HepG2 (cell line): Measurements from ENCODE around the gene PDZD2. TPM values are rescaled to one million over a fixed set of nuclear protein-coding genes. Genes with fewer than 3 reads are reported as not detected.

ENCODE experiments used
- ATAC-seq: fragments of 200-7000 bp; cut with Tn5 transposase; 3 replicates; pipeline ENCODE4 v1.9.1; 2020; ENCODE audit warnings: mild to moderate bottlenecking, moderate library complexity
- BruUV-seq: library from RNA; stranded (reverse); fragments of 400-500 nt; replicated peaks from 2 replicates; lab custom pipeline; 2021; lab: Mats Ljungman, UMichigan
- CTCF ChIA-PET: fragments of 300-600 bp; formaldehyde crosslinking; extraction: SDS; loops from one replicate; lab custom pipeline; 2021; ENCODE audit warnings: low total read pairs, inconsistent platforms, low intra/inter-chr PET ratio; lab: Yijun Ruan, JAX
- POLR2A ChIA-PET: fragments of 350-600 bp; sonication (Branson Sonifier 250); formaldehyde crosslinking; loops from one replicate; lab custom pipeline; 2020; ENCODE audit warnings: antibody characterized with exemption, inconsistent platforms; lab: Yijun Ruan, JAX
- DNase-seq: peaks from one replicate; pipeline ENCODE4 v3.0.0-alpha.2; 2015; ENCODE audit warnings: low spot score
- FAIRE-seq: peaks from 3 replicates; lab custom pipeline; 2011; peaks lifted over from hg19 to GRCh38; lab: Jason Lieb, UNC
- H2AFZ ChIP-seq: one replicate; pipeline ENCODE4 v1.6.1; 2011; ENCODE audit warnings: low read length, inconsistent platforms
- H3K27ac ChIP-seq: fragments of 300-600 bp; 3 replicates; pipeline ENCODE4 v1.8.0; 2011; ENCODE audit warnings: mixed run types, mild to moderate bottlenecking, mixed read lengths, low read length, inconsistent platforms; ENCODE audit not compliant: insufficient read depth; ENCODE audit errors: extremely low read length
- H3K27me3 ChIP-seq, 2 experiments: fragments of 200-600 bp in 1 of 2; 2 replicates in 1 of 2; 3 replicates in 1 of 2; pipeline versions ENCODE4 v1.6.0 to v1.8.0; 2011; ENCODE audit warnings: low read length in 2 of 2, mild to moderate bottlenecking in 2 of 2, moderate library complexity in 2 of 2, inconsistent platforms in 1 of 2; ENCODE audit not compliant: insufficient read depth in 2 of 2, control insufficient read depth in 1 of 2
- H3K36me3 ChIP-seq, 2 experiments: fragments of 200-600 bp in 1 of 2; replicated peaks in 1 of 2; 2 replicates in 1 of 2; 3 replicates in 1 of 2; pipeline versions ENCODE4 v1.5.1 to v1.8.0; 2011; ENCODE audit warnings: low read length in 2 of 2, inconsistent platforms in 1 of 2; ENCODE audit not compliant: insufficient read depth in 2 of 2, control insufficient read depth in 1 of 2
- H3K4me1 ChIP-seq: 2 replicates; pipeline ENCODE4 v1.5.1; 2012; ENCODE audit warnings: low read length, inconsistent platforms; ENCODE audit not compliant: insufficient read depth
- H3K4me2 ChIP-seq: 2 replicates; pipeline ENCODE4 v1.6.0; 2011; ENCODE audit warnings: low read depth, low read length, inconsistent platforms
- H3K4me3 ChIP-seq, 3 experiments: fragments of 200-600 bp in 1 of 3; sonication (generic), shearing (Covaris generic) in 1 of 3; replicated peaks in 1 of 3; 2 replicates each; pipeline ENCODE4 v1.5.1; 2011 to 2016; ENCODE audit warnings: low read length in 3 of 3, inconsistent platforms in 2 of 3, low read depth in 2 of 3, mild to moderate bottlenecking in 2 of 3, control low read depth in 1 of 3, mixed read lengths in 1 of 3; ENCODE audit not compliant: insufficient read depth in 1 of 3
- H3K79me2 ChIP-seq: one replicate; pipeline ENCODE4 v1.6.1; 2011; ENCODE audit warnings: low read length, inconsistent platforms; ENCODE audit not compliant: insufficient read depth
- H3K9ac ChIP-seq: 2 replicates; pipeline ENCODE4 v1.6.0; 2011; ENCODE audit warnings: mild to moderate bottlenecking, low read depth, low read length, inconsistent platforms; ENCODE audit not compliant: insufficient read depth
- H3K9me3 ChIP-seq: 2 replicates; pipeline ENCODE4 v1.5.1; 2012; ENCODE audit warnings: mild to moderate bottlenecking, low read length
- H4K20me1 ChIP-seq: 2 replicates; pipeline ENCODE4 v1.6.0; 2011; ENCODE audit warnings: inconsistent platforms, mild to moderate bottlenecking, low read length, moderate library complexity; ENCODE audit not compliant: insufficient read depth
- ARID2 ChIP-seq: sonication (generic); formaldehyde crosslinking; IDR thresholded peaks from 2 replicates; pipeline ENCODE4 v1.8.1; 2022; ENCODE audit warnings: mild to moderate bottlenecking, missing genetic modification reagents, borderline replicate concordance
- ARNT2 ChIP-seq: sonication (generic); formaldehyde crosslinking; IDR thresholded peaks from 2 replicates; pipeline ENCODE4 v1.8.0; 2022; ENCODE audit warnings: mild to moderate bottlenecking, low read depth, missing genetic modification reagents, moderate library complexity
- DRAP1 ChIP-seq: IDR thresholded peaks from 2 replicates; pipeline ENCODE4 v1.6.1; 2016; ENCODE audit warnings: missing genetic modification reagents, missing compliant biosample characterization
- ETV6 ChIP-seq: sonication (generic); formaldehyde crosslinking; conservative IDR thresholded peaks from 2 replicates; pipeline ENCODE4 v1.4.0; 2020; ENCODE audit warnings: missing genetic modification reagents
- NONO ChIP-seq, 2 experiments: fragments of 450-650 bp in 1 of 2; sonication (generic) in 1 of 2; formaldehyde crosslinking in 1 of 2; IDR thresholded peaks in 1 of 2; conservative IDR thresholded peaks in 1 of 2; 2 replicates each; pipeline versions ENCODE4 v1.6.1 to v1.8.0; 2017 to 2022; ENCODE audit warnings: mild to moderate bottlenecking in 1 of 2, missing genetic modification reagents in 1 of 2, moderate library complexity in 1 of 2
- SIN3B ChIP-seq: fragments of 150-350 bp; IDR thresholded peaks from 2 replicates; pipeline ENCODE4 v1.6.1; 2014; ENCODE audit warnings: low read length
- SRSF9 ChIP-seq: fragments of 200-400 bp; formaldehyde crosslinking; IDR thresholded peaks from 2 replicates; pipeline ENCODE4 v1.6.1; 2018; ENCODE audit warnings: borderline replicate concordance, mild to moderate bottlenecking, low read depth, low read length; ENCODE audit not compliant: insufficient read depth, poor library complexity, severe bottlenecking
- STAT5B ChIP-seq: sonication (generic); formaldehyde crosslinking; IDR thresholded peaks from 2 replicates; pipeline ENCODE4 v1.4.0; 2020; ENCODE audit warnings: missing genetic modification reagents
- TP53 ChIP-seq: sonication (generic); formaldehyde crosslinking; conservative IDR thresholded peaks from 2 replicates; pipeline ENCODE4 v1.4.0; 2020; ENCODE audit warnings: missing genetic modification reagents
- ZHX1 ChIP-seq: sonication (generic); formaldehyde crosslinking; IDR thresholded peaks from 2 replicates; pipeline ENCODE4 v1.8.1; 2022; ENCODE audit warnings: low read depth, mild to moderate bottlenecking, missing genetic modification reagents
- ZNF143 ChIP-seq: sonication (generic); formaldehyde crosslinking; IDR thresholded peaks from 2 replicates; pipeline ENCODE4 v1.4.0; 2020; ENCODE audit warnings: missing genetic modification reagents
- ZNF431 ChIP-seq: sonication (generic); formaldehyde crosslinking; IDR thresholded peaks from 2 replicates; pipeline ENCODE4 v1.9.0; 2022; ENCODE audit warnings: missing genetic modification reagents, low read depth, mild to moderate bottlenecking, borderline replicate concordance
- ZNF468 ChIP-seq: sonication (generic); formaldehyde crosslinking; IDR thresholded peaks from 2 replicates; pipeline ENCODE4 v1.8.0; 2022; ENCODE audit warnings: mild to moderate bottlenecking, moderate library complexity, missing genetic modification reagents
- ZNF709 ChIP-seq: sonication (generic); formaldehyde crosslinking; IDR thresholded peaks from 2 replicates; pipeline ENCODE4 v1.5.0; 2020; ENCODE audit warnings: mild to moderate bottlenecking, missing genetic modification reagents
- WGBS: methylation state at CpG from one replicate; pipeline ENCODE4 v1.1.6; 2017; ENCODE audit warnings: low lambda C conversion rate; 5-methylcytosine and 5-hydroxymethylcytosine counted together
- in situ Hi-C: cut with HindIII; loops from 2 replicates; pipeline ENCODE4 v1.10.0; 2017; ENCODE audit warnings: low pct_unique_long_range_greater_than_20kb; ENCODE audit not compliant: extremely low pct_ligation_motif_present
- intact Hi-C: fragments of 100-400 bp; cut with micrococcal nuclease; formaldehyde crosslinking; loops from one replicate; pipeline ENCODE4 v1.10.0; 2022; ENCODE audit not compliant: unreplicated experiment
- polyA plus RNA-seq, 8 experiments: library from polyadenylated mRNA; depleted of rRNA in 3 of 8; stranded (reverse) in 7 of 8; unstranded in 1 of 8; fragments of >200 nt; fragmentation: Illumina TruSeq in 4 of 8; extraction: Trizol in 4 of 8; gene quantifications; 2 replicates each; pipeline versions ENCODE4 v1.2.1 to v1.2.3, GENCODE V29; 2011 to 2016; ENCODE audit warnings: low read depth in 4 of 8, missing spikeins in 1 of 8, mixed read lengths in 1 of 8; ENCODE audit not compliant: insufficient read depth in 1 of 8
- total RNA-seq, 5 experiments: library from RNA; depleted of rRNA; stranded (reverse); fragments of >200 nt; fragmentation: Illumina TruSeq; extraction: Trizol; gene quantifications; 2 replicates each; pipeline ENCODE4 v1.2.3, GENCODE V29; 2016; ENCODE audit warnings: low read depth in 1 of 5
- TF ChIP-seq, protein P1 (sequence below): IDR thresholded peaks from 2 replicates; pipeline ENCODE4 v1.4.0; 2020; ENCODE audit warnings: mild to moderate bottlenecking, missing genetic modification reagents

Gene PDZD2
- total and polyA plus RNA-seq, 2 of the 13 experiments (the other 11 are each of a cell fraction or from before 2014, with no cell fraction given) = 0.04 TPM; not detected in 1

- H3K27me3 ChIP-seq = peaks cover 1 to 46% of the 10 kb centered on the region in 2 experiments; a peak in 3 of 5 replicates
- ATAC-seq (no peak), DNase-seq (no peak), FAIRE-seq (no peak)
- H3K79me2 ChIP-seq = no peaks in the 10 kb centered on the region
- H3K4me1 ChIP-seq = no peaks in the 10 kb centered on the region
- WGBS = 10% methylated on average over 8 of the region's 8 CpGs
- no peaks in the 10 kb centered on the region for H3K36me3 ChIP-seq
- intact Hi-C loops (no loop called here), in situ Hi-C loops (no loop called here)
- H3K4me3 ChIP-seq = no peak overlapping the region
- CTCF ChIA-PET = no interaction called here
- no TSS peak for BruUV-seq
- no peak overlapping the region for H3K27ac ChIP-seq
- no peak overlapping the region for H2AFZ ChIP-seq
- no peaks in the 10 kb centered on the region for H4K20me1 ChIP-seq
- POLR2A ChIA-PET = no interaction called here
- no peaks in the 10 kb centered on the region for H3K9me3 ChIP-seq
- TF ChIP-seq ETV6 (CRISPR knock-in tag) (no peak), DRAP1 (CRISPR knock-in tag) (no peak), ZHX1 (CRISPR knock-in tag) (no peak), ZNF431 (CRISPR knock-in tag) (no peak), SIN3B (no peak), STAT5B (CRISPR knock-in tag) (no peak), SRSF9 (no peak), NONO (IDR thresholded peaks at IDR 0.05) (no peak), NONO (CRISPR knock-in tag; conservative IDR thresholded peaks at IDR 0.05) (no peak), ARNT2 (CRISPR knock-in tag) (no peak), ZNF468 (CRISPR knock-in tag) (no peak), TP53 (CRISPR knock-in tag) (no peak), ARID2 (CRISPR knock-in tag) (no peak), ZNF143 (no peak), ZNF709 (CRISPR knock-in tag) (no peak)
- TF ChIP-seq, protein P1, sequence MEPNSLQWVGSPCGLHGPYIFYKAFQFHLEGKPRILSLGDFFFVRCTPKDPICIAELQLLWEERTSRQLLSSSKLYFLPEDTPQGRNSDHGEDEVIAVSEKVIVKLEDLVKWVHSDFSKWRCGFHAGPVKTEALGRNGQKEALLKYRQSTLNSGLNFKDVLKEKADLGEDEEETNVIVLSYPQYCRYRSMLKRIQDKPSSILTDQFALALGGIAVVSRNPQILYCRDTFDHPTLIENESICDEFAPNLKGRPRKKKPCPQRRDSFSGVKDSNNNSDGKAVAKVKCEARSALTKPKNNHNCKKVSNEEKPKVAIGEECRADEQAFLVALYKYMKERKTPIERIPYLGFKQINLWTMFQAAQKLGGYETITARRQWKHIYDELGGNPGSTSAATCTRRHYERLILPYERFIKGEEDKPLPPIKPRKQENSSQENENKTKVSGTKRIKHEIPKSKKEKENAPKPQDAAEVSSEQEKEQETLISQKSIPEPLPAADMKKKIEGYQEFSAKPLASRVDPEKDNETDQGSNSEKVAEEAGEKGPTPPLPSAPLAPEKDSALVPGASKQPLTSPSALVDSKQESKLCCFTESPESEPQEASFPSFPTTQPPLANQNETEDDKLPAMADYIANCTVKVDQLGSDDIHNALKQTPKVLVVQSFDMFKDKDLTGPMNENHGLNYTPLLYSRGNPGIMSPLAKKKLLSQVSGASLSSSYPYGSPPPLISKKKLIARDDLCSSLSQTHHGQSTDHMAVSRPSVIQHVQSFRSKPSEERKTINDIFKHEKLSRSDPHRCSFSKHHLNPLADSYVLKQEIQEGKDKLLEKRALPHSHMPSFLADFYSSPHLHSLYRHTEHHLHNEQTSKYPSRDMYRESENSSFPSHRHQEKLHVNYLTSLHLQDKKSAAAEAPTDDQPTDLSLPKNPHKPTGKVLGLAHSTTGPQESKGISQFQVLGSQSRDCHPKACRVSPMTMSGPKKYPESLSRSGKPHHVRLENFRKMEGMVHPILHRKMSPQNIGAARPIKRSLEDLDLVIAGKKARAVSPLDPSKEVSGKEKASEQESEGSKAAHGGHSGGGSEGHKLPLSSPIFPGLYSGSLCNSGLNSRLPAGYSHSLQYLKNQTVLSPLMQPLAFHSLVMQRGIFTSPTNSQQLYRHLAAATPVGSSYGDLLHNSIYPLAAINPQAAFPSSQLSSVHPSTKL (CRISPR knock-in tag) = no peak
- H3K4me2 ChIP-seq = no peak overlapping the region
- no peak overlapping the region for H3K9ac ChIP-seq
Measured at GRCh38 chr5:31757806-31758205, 118.9 kb downstream of the PDZD2 start.
